Gastrocnemius medialis (tissue), 4 donors: ENCODE measurements around the gene MACROD2.

Source experiments
- CTCF ChIP-seq, 5 experiments: fragments of 450-650 bp in 3 of 5; fragments of 200-600 bp in 2 of 5; sonication (generic) in 2 of 5; IDR thresholded peaks in 4 of 5; conservative IDR thresholded peaks in 1 of 5; 1 replicate in 4 of 5; 2 replicates in 1 of 5; pipeline ENCODE4 v1.5.1; 2016 to 2019; ENCODE audit warnings: antibody characterized with exemption in 5 of 5, mild to moderate bottlenecking in 3 of 5, moderate library complexity in 3 of 5
- POLR2A ChIP-seq, 2 donors: fragments of 450-650 bp; IDR thresholded peaks; one replicate each; pipeline ENCODE4 v1.6.1; 2017; ENCODE audit warnings: antibody characterized with exemption in 2 of 2, mild to moderate bottlenecking in 2 of 2, moderate library complexity in 2 of 2

DNA sequence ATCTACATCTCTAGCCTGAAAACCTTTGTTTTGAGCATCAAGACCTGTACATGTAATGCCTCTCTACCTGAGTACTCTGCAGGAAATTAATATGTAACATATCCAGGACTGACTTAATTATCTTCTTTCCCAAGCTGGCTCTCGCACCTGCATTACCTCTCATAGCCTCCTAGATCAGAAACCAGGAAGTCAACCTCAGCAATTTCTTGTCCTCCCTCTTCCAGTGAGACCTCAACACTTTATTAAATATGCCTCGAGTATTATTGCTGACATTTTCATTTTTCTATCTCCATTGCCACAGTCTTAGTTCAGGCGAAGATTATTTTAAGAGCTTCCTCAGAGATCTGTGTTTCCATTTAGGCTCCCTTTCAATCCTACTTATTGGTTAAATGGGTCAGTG, 69.0 kb downstream of the MACROD2 start:
- no peak for TF ChIP-seq POLR2A (IDR thresholded peaks at IDR 0.05)
- TF ChIP-seq CTCF (IDR thresholded peaks at IDR 0.05 in 4 of 5, conservative IDR thresholded peaks at IDR 0.05 in 1 of 5) = no peak
